ENCODE results near the gene ITM2C.

- TF ChIP-seq CHD7 (IDR thresholded peaks at IDR 0.05; ENCODE audit: insufficient replicate concordance, low read length) (no peak), RXRA (IDR thresholded peaks at IDR 0.05; ENCODE audit: insufficient read depth, low read depth, low read length) (no peak), RAD21 (IDR thresholded peaks at IDR 0.05 in 1 of 2, conservative IDR thresholded peaks at IDR 0.05 in 1 of 2; ENCODE audit: low read depth in 2 of 2, low read length in 2 of 2) (no peak), CTCF (IDR thresholded peaks at IDR 0.05; ENCODE audit: control extremely low read depth in 1 of 3, insufficient read depth in 1 of 3, low read depth in 1 of 3, low read length in 3 of 3) (no peak), JUND (IDR thresholded peaks at IDR 0.05; ENCODE audit: low read length) (no peak), BACH1 (IDR thresholded peaks at IDR 0.05; ENCODE audit: low read length) (no peak), EZH2 (IDR thresholded peaks at IDR 0.05; ENCODE audit: low read depth, low read length, severe bottlenecking) (no peak), CREB1 (IDR thresholded peaks at IDR 0.05) (no peak), GTF2F1 (IDR thresholded peaks at IDR 0.05; ENCODE audit: borderline replicate concordance, low read depth, low read length) (no peak), POLR2A (IDR thresholded peaks at IDR 0.05; ENCODE audit: control extremely low read depth in 1 of 2, low read depth in 2 of 2, low read length in 2 of 2) (no peak), POLR2AphosphoS5 (IDR thresholded peaks at IDR 0.05; ENCODE audit: low read depth, low read length) (no peak), TCF12 (IDR thresholded peaks at IDR 0.05; ENCODE audit: low read depth, low read length) (no peak), USF2 (IDR thresholded peaks at IDR 0.05; ENCODE audit: low read length) (no peak), HDAC6 (IDR thresholded peaks at IDR 0.05; ENCODE audit: low read depth, low read length) (no peak)
These were observed 51.5 kb downstream of the ITM2C start for GRCh38 chr2:230916218-230916617.
